ENCODE results near the gene NAV1.

GRCh38 chr1:201513498-201514243, 25.3 kb upstream of the NAV1 start:
- TF ChIP-seq EP300 (IDR thresholded peaks at IDR 0.05) (no peak), CTCF (IDR thresholded peaks at IDR 0.05) (no peak)
